Dermis microvascular lymphatic vessel endothelial cell (primary cell): ENCODE measurements around the gene SHLD2. TPM values are rescaled to one million over a fixed set of nuclear protein-coding genes. Genes with fewer than 3 reads are reported as not detected.
"Not testable (repeated sequence)": the region's sequence is repeated elsewhere in the genome, so short reads cannot be mapped to it uniquely, and the experiment has no call there.

ENCODE experiments used
- DNase-seq, 2 donors: peaks; one replicate each; pipeline versions ENCODE4 v3.0.0 to v3.0.0-alpha.2; 2010; ENCODE audit warnings: low read depth in 2 of 2
- total RNA-seq: library from RNA; depleted of rRNA; stranded (reverse); fragments of >200 nt; gene quantifications from 2 replicates; pipeline ENCODE4 v1.2.1, GENCODE V29; 2014

SHLD2 gene
- total RNA-seq, 1 donor from 2014 or later: 17.6 TPM

DNA sequence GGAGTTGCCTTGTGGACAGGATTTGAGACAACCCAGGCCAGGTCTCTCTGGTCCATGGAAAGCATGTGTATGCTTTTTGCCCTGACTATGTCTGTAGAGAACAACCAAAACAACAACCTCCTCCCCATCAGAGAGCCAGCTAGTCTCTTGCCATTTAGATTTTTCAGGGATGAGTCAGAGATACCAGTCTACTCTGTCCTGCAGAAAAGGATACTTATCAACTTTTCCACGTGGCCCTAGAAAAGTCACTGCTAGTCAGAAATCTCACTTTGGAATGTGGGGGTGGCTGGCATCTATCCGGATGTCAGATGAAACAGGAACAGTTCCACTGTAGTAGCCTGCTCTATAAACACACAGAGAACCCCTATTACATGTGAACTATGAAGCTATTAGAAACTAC is 116.8 kb downstream of the SHLD2 start:
- DNase-seq: peak in 1 of 2 donors; percentile 47

DNA sequence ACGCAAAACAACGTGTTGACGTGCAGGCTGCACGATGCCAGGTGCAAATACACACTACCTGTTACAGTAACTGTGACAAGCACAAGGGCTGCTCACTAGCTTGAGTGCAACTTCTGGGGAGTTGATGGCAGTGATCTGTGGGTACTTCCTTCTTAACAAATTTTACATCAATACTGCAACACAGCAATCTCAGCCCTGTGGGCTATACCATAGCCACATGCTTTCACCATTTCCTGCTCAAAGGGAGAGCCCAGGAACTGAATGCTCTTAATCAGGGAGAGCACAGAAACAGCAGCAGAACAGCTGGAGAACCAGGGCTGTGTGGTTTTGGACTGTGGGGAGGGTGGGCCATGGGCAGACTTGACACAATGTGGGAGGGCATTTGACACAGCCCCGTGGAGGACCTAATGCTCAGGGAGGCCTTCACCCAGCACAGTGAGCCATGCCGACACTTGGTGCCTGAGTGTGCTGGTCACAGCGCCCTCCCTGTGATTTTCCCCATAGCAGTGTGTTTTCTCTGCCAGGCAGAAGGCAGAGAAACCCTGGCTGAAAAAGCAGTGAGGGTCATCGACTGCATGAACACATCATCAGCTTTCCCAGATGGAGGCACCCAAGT is 118.3 kb downstream of the SHLD2 start:
- DNase-seq: not testable (repeated sequence)

DNA sequence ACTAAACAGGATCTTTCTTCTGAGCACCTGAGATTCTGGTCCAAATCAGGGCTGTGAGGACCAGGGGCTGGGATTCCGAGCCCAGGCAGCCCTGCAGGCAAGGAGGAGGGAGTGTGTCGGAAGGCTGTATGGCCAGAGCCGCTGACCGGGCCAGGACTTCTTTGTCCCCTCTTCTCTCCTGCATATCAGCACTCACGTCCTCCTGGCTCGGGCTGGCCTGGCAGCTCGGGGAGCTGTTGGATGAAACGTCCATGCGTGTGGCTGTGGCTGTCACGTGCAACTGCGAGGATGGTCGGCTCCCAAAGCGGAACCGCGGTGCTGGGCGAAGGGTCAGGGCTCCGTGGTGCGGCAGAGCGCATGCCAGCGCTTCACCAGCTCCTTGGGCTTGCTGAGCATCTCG is 118.8 kb downstream of the SHLD2 start:
- DNase-seq: not testable (repeated sequence)

DNA sequence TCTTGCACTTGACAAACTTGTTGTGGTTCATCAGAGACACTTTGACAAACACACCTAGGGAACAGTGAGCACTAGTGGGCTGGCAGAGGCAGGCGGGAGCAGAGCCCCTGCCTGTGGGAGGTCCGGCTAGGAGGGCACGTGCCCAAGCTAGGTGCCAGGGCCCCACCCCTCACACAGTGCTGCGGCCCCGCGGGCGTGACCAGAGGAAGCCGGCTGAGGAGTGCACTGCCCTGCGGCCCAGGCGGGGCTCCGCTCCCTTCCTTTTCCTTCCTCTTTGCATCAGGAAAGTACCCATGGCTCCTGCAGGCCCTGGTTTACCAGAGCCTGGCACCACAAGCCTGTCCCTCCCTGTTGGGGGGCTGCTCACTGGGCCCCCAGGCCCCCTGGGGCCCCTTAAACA is 121.1 kb downstream of the SHLD2 start:
- DNase-seq: not testable (repeated sequence)

DNA sequence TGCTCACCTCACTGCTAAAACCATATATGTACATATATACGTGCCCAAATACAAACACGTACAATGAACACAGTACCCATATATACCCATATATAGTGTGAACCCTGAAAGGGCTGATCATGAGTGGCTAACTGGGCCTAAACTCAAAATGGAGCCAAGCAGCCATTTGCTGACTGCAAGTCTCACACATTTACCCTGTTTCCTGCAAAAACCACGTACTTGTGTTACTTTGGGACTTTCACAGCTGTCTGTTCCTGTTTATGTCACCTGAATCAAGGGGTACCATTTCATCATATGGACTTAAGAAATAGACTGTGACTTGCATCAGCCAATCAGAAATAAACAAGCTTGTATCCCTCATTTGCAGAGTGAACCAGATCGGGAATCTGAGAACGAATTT is 124.4 kb downstream of the SHLD2 start:
- DNase-seq: not testable (repeated sequence)

DNA sequence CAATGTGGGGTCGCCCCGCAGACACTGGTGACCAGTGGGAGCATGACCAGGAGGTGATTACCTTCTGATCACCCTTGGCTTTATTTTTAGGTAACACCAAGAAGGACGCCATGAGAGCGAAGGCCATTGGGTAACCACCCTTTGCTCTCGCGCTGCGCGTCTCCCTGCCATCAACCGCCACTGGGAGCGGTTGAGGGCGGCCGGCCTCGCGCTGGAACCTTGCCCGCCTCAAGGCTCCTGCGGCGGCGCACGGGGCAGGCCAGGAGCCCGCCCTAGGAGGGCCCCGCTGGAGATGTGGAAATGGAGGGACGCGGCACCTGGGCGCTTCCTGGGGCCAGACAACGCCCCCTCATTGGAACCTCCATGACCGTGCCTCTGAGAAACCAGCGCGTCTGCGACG is 127.8 kb downstream of the SHLD2 start:
- DNase-seq: not testable (repeated sequence)

DNA sequence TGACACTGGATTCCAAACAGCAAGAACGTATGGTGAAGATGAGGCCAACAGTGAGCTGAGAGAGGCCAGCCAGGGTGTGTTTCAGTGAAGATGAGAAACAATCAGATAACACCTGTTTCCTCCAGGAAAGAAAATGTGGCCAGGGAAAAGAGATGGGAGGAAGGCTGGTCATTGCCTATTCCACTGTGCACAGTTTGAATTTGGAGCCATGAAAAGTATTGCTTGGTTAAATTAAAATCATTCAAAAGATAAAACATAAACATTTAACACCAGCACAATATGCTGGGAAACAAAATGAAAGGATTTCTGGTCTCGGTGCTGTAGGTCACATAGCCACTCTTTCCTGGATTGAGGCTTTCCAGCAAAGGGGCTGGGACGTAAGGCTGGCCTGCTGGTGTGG is 130.1 kb downstream of the SHLD2 start, which contains the start of gene NUTM2A:
Gene NUTM2A, plus strand, starts transcription at position 301 of the 400 bp plus-strand sequence. CDS start 383 bp downstream, outside the sequence.
- DNase-seq: not testable (repeated sequence)

DNA sequence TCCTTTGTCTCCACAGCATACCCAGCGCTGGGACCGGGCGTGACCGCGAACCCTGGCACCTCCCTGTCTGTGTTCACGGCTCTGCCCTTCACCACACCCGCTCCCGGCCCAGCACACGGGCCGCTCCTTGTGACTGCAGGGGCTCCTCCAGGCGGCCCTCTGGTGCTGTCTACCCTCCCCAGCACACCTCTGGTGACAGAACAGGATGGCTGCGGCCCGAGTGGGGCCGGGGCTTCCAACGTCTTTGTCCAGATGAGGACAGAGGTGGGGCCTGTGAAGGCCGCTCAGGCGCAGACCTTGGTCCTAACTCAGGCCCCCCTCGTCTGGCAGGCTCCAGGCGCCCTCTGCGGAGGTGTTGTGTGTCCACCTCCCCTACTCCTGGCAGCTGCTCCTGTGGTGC is 133.2 kb downstream of the SHLD2 start:
- not testable (repeated sequence) for DNase-seq

DNA sequence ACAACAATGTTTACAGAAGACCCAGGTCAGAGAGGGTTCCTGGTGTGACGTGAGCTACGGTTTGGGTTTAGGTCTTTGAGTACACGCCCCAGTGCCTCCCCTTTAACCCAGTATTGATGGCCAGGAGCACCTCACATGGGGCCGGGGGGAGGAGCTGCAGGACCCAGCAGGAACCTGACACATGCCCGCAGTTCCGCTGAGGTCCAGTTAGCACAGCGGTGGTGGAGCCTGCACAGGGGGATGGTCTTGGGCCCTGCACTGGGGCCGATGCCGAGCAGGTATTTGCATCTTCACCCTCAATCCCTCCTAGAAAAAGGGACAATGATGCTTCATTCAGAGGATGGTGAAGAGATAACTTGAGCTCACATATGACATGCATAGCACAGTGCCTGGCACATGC is 134.2 kb downstream of the SHLD2 start:
- not testable (repeated sequence) for DNase-seq

DNA sequence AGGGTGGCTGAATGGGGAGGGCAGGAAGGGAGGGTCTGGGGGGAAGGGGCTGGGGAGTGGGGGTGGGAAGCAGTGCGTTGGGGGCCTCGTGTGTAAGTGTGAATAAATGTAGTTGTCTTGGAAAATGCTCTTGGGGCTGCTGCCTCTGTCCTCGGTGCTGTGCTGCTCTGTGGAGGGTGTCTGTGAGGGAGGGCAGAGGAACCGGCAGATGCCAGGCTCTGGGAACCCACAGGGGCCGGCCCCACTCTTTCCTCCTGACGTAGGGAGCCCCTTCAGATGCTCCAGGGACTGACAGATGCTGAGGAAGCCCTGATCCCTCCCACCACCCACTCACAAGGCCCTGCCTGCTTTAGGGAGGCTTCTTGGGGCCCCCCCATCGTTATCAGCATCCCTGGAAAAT is 139.8 kb downstream of the SHLD2 start:
- not testable (repeated sequence) for DNase-seq

DNA sequence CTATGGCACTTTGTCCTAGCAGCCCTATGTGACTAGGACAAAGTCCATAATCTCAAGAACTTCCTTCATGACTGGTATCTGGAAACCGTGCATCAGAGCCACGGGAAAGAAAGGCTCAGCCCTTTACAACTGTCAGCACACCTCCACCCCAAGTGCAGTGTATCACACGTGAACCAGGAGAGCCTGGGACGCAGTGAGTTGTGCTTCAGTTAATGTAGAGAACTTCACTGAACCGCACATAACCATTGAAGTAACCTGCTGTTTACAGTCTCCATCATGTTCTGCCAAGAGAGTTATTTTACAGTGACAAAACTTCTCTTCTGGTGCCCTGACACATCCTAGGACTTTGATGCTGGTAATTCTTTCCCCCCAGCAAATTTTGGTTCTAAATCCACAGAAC is 142.2 kb downstream of the SHLD2 start:
- DNase-seq: not testable (repeated sequence)

DNA sequence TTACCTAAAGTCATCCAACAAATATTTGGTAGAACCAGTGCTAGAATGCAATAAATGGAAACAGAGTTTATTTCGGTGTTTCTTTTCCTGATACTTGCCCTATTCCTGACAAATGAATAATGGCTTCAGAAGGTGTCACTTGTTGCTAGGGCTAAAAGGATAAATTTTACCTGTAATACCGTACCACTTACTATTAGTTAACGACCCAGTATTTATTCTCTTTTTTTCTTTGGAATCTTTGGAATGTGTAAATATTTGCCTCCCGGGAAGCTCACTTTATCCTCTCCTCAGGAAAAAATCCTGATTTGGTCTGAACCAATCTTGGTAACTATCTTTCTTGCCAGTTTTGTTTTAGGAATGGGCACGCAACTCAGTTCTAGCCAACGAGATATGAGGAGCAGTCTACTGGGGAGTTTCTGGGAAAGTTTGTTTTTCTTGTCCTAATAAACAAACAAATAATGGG is 144.4 kb downstream of the SHLD2 start:
- DNase-seq: not testable (repeated sequence)

Other genes with a start within 250 kb of the SHLD2 start
- gene MMRN2, start 137.6 kb upstream of the SHLD2 start, total RNA-seq: 82.2 and 108 TPM in 2 replicates
- 108 and 137 TPM in 2 replicates for gene SNCG, start 136.6 kb upstream of the SHLD2 start, total RNA-seq
- gene ADIRF, start 126.7 kb upstream of the SHLD2 start, total RNA-seq: 26.0 and 44.4 TPM in 2 replicates
- not detected in 2 replicates for gene FAM25A, start 74.9 kb upstream of the SHLD2 start, total RNA-seq
- 136 and 165 TPM in 2 replicates for gene GLUD1, start 363 bp upstream of the SHLD2 start, total RNA-seq
- gene NUTM2A, start 130.2 kb downstream of the SHLD2 start, total RNA-seq: 0.13 and 0.51 TPM in 2 replicates